Sigmoid colon (tissue), 7 donors: ENCODE results near the gene CEP83. TPM values are rescaled to one million over a fixed set of nuclear protein-coding genes. Genes with fewer than 3 reads are reported as not detected.

Source experiments
- DNase-seq: peaks from one replicate; pipeline ENCODE4 v3.0.0-alpha.2; 2019
- H3K27ac ChIP-seq, 4 donors: fragments of 200-600 bp; sonication (generic); one replicate each; pipeline ENCODE4 v1.5.1; 2016 to 2019; ENCODE audit warnings: mild to moderate bottlenecking in 1 of 4
- H3K27me3 ChIP-seq, 3 donors: fragments of 200-600 bp; sonication (generic); one replicate each; pipeline ENCODE4 v1.5.1; 2019; ENCODE audit warnings: mild to moderate bottlenecking in 1 of 3
- H3K36me3 ChIP-seq, 4 donors: fragments of 200-600 bp; sonication (generic); one replicate each; pipeline ENCODE4 v1.5.1; 2016 to 2019
- H3K4me1 ChIP-seq, 4 donors: fragments of 200-600 bp; sonication (generic); one replicate each; pipeline ENCODE4 v1.5.1; 2017 to 2019
- H3K4me3 ChIP-seq, 4 donors: fragments of 200-600 bp; sonication (generic); one replicate each; pipeline ENCODE4 v1.5.1; 2017 to 2019; ENCODE audit warnings: mild to moderate bottlenecking in 2 of 4, moderate library complexity in 1 of 4
- H3K9me3 ChIP-seq, 4 donors: fragments of 200-600 bp in 3 of 4; sonication (generic) in 3 of 4; one replicate each; pipeline versions ENCODE4 v1.5.1 to v1.6.1; 2013 to 2019
- EP300 ChIP-seq, 4 donors: sonication (generic); formaldehyde crosslinking; IDR thresholded peaks; one replicate each; pipeline ENCODE4 v1.6.1; 2017; ENCODE audit warnings: antibody characterized with exemption in 4 of 4
- POLR2A ChIP-seq, 2 donors: fragments of 450-650 bp; IDR thresholded peaks; one replicate each; pipeline ENCODE4 v1.6.1; 2016; ENCODE audit warnings: antibody characterized with exemption in 2 of 2, mild to moderate bottlenecking in 2 of 2, moderate library complexity in 2 of 2
- POLR2AphosphoS5 ChIP-seq, 4 donors: sonication (generic); formaldehyde crosslinking; IDR thresholded peaks; one replicate each; pipeline ENCODE4 v1.6.1; 2017; ENCODE audit warnings: antibody characterized with exemption in 4 of 4
- WGBS, 2 donors: extraction: QIAGEN DNeasy Blood & Tissue Kit; methylation state at CpG; one replicate each; pipeline ENCODE4 v1.1.7; 2013; 5-methylcytosine and 5-hydroxymethylcytosine counted together
- intact Hi-C: fragments of 100-400 bp; cut with DNase I; formaldehyde crosslinking; loops from one replicate; pipeline ENCODE4 v1.15.1; 2023
- polyA plus RNA-seq, 3 donors: library from polyadenylated mRNA; stranded (reverse); fragments of 200-250 nt; gene quantifications; one replicate each; pipeline ENCODE4 v1.2.3, GENCODE V29; 2013
- total RNA-seq, 4 donors: library from RNA; depleted of rRNA; stranded (reverse); fragments of >200 nt; gene quantifications; one replicate each; pipeline ENCODE4 v1.1.0, GENCODE V29; 2016
- TF ChIP-seq, protein P1 (sequence below), 4 experiments: fragments of 450-650 bp in 3 of 4; fragments of 200-600 bp in 1 of 4; IDR thresholded peaks; one replicate each; pipeline ENCODE4 v1.5.1; 2016 to 2019; ENCODE audit warnings: antibody characterized with exemption in 4 of 4, mild to moderate bottlenecking in 3 of 4, moderate library complexity in 2 of 4
- donor health status: healthy with polysubstance abuse.
- donor health status: Bipolar disorder and iron deficiency.
- donor health status: healthy.

Gene CEP83
- total and polyA plus RNA-seq, 7 donors, result 4.4 to 23.5 (median 7.9) TPM

GRCh38 chr12:94287245-94287628, 172.4 kb downstream of the CEP83 start:
- whole genome bisulfite sequencing, 2 donors, result 21 to 66% methylated on average over 10 of the region's 10 CpGs
- Histone ChIP-seq H3K4me1 (peaks cover 0 to 39% (median 25%) of the 10 kb centered on the region in 4 donors), H3K9me3 (no peaks in the 10 kb centered on the region), H3K4me3 (no peak overlapping the region), H3K27me3 (no peaks in the 10 kb centered on the region), H3K36me3 (no peaks in the 10 kb centered on the region), H3K27ac (no peak overlapping the region)
- TF ChIP-seq POLR2A (IDR thresholded peaks at IDR 0.05) (no peak), POLR2AphosphoS5 (IDR thresholded peaks at IDR 0.05) (no peak), EP300 (IDR thresholded peaks at IDR 0.05) (no peak)
- TF ChIP-seq, protein P1, sequence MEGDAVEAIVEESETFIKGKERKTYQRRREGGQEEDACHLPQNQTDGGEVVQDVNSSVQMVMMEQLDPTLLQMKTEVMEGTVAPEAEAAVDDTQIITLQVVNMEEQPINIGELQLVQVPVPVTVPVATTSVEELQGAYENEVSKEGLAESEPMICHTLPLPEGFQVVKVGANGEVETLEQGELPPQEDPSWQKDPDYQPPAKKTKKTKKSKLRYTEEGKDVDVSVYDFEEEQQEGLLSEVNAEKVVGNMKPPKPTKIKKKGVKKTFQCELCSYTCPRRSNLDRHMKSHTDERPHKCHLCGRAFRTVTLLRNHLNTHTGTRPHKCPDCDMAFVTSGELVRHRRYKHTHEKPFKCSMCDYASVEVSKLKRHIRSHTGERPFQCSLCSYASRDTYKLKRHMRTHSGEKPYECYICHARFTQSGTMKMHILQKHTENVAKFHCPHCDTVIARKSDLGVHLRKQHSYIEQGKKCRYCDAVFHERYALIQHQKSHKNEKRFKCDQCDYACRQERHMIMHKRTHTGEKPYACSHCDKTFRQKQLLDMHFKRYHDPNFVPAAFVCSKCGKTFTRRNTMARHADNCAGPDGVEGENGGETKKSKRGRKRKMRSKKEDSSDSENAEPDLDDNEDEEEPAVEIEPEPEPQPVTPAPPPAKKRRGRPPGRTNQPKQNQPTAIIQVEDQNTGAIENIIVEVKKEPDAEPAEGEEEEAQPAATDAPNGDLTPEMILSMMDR (IDR thresholded peaks at IDR 0.05), result no peak
- DNase-seq, result no peak
- intact Hi-C loops, result no loop called here

DNA sequence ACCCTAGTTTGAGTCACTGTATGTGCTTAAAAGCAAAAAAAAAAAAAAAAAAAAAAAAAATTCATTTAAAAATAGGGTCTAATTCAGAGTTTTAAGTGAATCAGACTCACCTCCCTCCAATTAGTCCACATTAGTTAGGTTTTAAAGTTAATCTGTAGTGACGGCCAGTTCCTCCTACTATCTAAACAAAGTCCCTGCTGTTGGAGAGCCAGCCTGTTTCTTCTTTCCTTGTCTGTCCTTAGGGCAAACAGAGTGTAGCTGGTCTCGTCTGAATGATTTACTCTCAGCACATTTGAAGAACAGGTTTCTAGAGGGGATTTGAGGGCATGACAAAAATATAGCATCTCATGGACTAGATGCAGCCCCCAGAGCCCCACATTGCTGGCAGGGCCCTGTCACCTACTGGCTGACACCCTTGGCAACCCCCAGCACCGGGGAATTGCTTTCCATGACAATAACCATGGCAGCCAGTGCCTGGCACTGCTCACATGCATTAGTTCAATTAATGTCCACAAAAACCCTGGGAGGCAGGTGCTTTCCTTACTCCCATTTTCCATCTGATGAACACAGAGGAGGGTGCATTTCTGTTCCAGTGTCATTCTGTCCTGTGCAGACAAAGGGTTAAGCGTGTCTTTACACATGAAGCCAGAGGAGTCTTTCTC, 173.0 kb downstream of the CEP83 start:
- intact Hi-C loops, result no loop called here
- no peak for TF ChIP-seq POLR2A (IDR thresholded peaks at IDR 0.05)
- TF ChIP-seq, protein P1 (IDR thresholded peaks at IDR 0.05), result no peak
- no peak for TF ChIP-seq POLR2AphosphoS5 (IDR thresholded peaks at IDR 0.05)
- TF ChIP-seq EP300 (IDR thresholded peaks at IDR 0.05), result no peak
- H3K27ac ChIP-seq, result no peak overlapping the region
- 31 to 71% methylated on average over 4 of the region's 4 CpGs for WGBS, 2 donors
- H3K4me1 ChIP-seq, result peaks cover 0 to 39% (median 25%) of the 10 kb centered on the region in 4 donors
- no peak overlapping the region for H3K4me3 ChIP-seq
- no peaks in the 10 kb centered on the region for H3K9me3 ChIP-seq
- no peak for DNase-seq
- H3K36me3 ChIP-seq, result no peaks in the 10 kb centered on the region
- H3K27me3 ChIP-seq, result no peaks in the 10 kb centered on the region

DNA sequence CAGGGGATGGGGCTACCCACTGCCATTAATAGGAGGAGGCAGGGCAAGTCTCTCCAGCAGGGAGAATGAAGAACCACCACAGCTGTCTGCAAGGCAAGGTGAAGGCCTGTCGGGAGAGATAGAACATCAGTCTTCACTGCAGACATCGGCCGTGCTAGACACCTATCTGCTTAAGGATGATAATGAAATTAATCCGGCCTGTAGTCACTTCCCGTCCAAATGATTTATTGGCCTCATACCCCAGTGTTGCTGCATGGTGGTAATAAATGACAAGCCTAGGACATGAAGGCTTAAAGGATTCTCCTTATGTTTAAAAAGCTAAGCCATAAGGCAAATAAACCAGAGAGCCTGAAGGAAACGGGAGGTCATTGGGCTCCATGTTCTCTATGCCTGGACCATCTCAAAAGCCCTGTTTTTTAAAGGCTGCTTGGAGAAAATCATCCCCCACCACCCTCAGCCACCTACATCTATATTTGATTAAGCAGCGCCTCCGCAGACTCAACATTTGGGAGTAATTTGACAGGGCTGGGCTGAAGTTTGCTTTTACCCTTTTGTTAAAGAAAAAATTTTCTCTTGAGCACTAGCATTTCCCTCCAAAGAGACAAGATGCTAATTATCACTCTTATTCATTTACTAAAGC, 173.6 kb downstream of the CEP83 start:
- DNase-seq, result no peak
- no peak overlapping the region for H3K4me3 ChIP-seq
- H3K27ac ChIP-seq, result no peak overlapping the region
- H3K36me3 ChIP-seq, result no peaks in the 10 kb centered on the region
- H3K27me3 ChIP-seq, result no peaks in the 10 kb centered on the region
- peaks cover 0 to 39% (median 24%) of the 10 kb centered on the region in 4 donors for H3K4me1 ChIP-seq
- WGBS, 2 donors, result 85 to 90% methylated on average over 8 of the region's 8 CpGs
- TF ChIP-seq POLR2AphosphoS5 (IDR thresholded peaks at IDR 0.05) (peak in 2 of 4 donors; percentile 9 to 16), POLR2A (IDR thresholded peaks at IDR 0.05) (no peak), EP300 (IDR thresholded peaks at IDR 0.05) (no peak)
- TF ChIP-seq, protein P1 (IDR thresholded peaks at IDR 0.05), result no peak
- intact Hi-C loops, result no loop called here
- no peaks in the 10 kb centered on the region for H3K9me3 ChIP-seq

DNA sequence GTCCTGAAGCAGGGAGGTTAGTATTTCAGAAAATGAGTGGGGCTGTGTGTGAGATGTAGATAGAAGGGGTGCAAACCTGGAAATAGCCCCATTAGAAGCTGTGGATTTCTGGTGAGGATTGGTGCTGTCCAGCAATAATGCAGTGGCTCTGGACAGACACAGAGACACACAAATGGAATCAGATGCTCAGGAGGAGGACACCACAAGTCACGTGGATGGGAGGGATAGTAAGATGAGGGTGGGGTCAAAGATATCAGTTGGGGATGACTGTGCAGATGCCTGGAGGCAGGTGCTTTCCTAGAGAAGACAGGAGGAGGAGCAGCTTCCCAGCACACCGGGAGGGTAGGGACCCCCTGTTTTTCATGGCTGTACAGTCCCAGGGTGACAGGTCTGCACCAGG, 174.8 kb downstream of the CEP83 start:
- Histone ChIP-seq H3K4me3 (no peak overlapping the region), H3K9me3 (no peaks in the 10 kb centered on the region), H3K4me1 (peaks cover 0 to 29% (median 14%) of the 10 kb centered on the region in 4 donors), H3K36me3 (no peaks in the 10 kb centered on the region), H3K27me3 (no peaks in the 10 kb centered on the region), H3K27ac (no peak overlapping the region)
- no peak for DNase-seq
- WGBS, 2 donors, result 67 to 78% methylated on average over 2 of the region's 2 CpGs
- TF ChIP-seq POLR2AphosphoS5 (IDR thresholded peaks at IDR 0.05), result no peak
- TF ChIP-seq POLR2A (IDR thresholded peaks at IDR 0.05), result no peak
- TF ChIP-seq, protein P1 (IDR thresholded peaks at IDR 0.05), result no peak
- TF ChIP-seq EP300 (IDR thresholded peaks at IDR 0.05), result no peak
- intact Hi-C loops, result no loop called here
